HuH-7 (cell line): ENCODE data around the gene MIX23.

Experiments used
- DNase-seq: peaks from one replicate; pipeline ENCODE4 v3.0.0; 2011; ENCODE audit warnings: low spot score

Gene MIX23

DNA sequence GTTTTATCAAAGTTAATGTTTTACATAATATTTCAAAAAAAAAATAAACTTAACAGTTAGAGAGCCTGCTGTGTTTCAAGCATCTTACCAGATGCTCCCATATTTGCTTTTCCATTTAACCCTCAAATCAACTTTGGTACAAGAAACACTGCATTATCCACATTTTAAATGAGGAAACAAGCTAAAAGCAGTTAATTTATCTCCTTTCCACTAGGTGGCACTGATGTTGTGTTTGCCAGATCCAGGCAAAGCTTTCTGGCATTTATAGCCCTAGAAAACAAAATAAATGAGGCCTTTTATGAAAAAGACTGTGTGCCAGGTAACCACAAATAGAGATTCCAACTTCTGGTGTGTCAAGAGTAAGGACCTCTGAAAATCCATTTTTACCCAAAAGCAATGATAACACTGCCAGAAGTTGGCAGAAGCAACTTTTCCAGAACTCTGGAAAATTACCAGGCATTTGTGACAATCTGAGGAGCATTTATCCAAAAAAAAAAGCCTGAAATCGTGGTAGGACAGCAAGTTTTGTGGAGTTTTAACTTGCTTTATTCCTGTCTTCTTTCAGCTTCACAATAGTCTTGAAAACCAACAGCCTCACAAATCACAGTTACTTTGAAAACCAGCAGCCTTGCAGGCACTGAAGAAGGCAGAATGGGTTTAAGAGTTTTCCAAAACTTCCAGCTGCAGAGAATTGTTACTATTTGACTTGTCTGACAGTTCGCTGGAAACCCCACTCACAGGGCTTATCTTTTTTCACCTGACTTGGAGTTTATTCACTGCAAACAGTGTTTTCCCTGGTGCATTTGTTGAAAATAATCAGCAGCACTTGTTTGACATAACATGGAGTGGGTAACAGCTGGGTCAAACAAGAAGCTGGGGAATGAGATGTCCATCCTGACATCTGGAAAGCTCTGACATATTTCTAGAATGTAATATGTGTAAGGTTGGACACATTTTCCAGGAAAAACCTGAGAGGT lies 10.1 kb upstream of the MIX23 start:
- DNase-seq = peak; percentile 37

DNA sequence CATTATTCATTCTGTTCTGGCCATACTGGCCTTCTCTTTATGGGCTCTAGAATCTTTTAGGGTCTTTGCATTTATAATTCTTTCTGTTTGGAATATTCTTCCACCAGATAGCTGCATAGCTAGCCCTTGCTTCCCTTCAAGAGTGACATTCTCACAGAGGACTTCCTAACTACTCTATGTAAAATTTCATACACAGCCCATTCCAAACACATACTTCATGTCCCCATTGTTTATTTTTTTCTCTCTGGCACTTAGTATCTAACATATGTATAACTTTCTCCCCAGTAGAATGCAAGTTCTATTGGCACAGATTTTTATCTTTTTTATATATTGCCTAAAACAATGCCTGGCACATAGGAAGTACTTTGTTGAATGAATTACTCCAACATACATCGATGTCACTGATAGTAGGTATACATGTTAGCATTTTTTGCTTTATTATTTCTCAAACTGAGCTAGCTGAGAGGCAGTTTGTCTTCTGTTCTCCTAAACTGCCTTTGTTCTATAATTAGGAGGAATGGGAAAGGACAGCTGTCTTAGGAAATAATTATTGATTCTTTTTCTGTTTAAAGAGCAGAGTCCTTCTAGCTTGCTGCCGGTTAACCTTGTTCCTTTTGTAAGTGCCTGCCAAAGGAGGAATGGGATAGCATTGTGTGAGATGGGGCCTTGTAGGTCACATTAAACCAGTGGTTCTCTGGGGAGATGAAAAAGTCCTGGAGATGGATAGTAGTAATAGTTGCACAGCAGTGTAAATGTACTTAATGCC lies 8.8 kb upstream of the MIX23 start:
- DNase-seq = no peak

DNA sequence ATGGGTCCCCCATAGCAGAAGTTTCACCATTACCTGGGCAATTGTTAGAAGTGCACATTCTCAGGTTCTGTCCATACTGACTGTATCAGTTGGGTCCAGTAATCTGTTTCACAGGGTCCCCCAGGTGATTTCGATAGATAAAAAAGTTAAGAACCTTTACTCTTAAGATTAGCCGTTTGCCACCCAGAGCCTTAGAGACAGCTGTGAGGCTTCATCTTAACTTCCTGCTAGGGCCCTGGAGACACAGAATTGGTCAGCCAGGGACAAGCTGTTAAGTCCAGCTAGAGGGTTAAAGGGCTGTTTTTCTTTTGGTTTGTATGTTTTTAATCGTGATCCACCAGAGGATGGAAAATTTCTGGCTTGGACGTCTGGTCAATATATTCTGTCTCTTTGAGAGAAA lies 7.6 kb upstream of the MIX23 start:
- DNase-seq = no peak

DNA sequence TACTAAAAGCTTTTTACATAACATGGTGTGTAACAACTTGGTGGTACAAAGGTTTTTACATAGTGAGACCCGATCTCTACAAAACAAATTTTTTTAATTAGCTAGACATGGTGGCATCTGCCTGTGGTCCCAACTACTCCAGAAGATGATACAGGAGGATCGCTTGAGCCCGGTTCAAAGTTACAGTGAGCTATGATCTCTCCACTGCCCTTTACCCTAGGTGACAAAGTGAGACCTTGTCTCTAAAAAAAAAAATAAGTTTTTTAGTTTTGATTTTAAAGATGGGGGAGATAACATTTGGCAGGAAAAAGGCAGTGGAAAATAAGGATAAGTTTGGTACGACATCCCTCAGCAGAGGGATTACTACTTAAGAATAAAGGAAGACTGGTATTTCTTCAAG lies 6.9 kb upstream of the MIX23 start:
- DNase-seq = no peak

DNA sequence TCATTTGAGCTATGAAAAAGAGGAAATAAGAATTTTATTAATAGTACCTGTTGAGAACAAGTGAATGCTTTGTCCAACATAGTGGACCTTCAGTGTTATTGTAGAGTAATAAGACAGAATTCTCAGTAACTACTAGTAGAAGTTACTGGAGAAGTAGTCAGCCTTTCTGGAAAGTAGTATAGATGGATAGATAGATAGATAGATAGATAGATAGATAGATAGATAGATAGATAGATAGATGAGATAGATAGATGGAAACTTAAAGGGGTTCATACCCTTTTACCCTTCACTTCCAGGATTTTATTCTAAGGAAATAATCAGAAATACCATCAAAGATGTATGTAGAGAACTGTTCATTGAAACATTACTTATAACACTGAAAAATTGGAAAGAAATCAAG lies 6.2 kb upstream of the MIX23 start:
- no peak for DNase-seq

DNA sequence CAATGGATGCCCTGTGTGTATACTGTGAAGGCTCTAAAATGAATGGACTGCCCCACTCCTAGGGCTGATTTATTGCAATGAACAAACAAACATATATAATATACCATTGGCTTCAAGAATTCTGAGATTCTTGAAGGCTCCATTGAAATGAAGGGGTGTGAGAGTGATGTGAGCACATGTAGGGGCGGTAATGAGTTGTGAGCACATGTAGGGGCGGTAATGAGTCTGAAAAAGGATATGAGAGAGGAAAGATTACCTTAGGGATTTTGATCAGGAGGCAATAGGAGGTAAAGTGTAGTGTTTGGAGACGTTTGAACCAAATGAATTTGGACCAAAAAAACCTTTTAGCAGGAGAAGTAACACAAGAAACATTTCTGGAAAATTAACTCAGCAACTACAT lies 4.7 kb upstream of the MIX23 start:
- DNase-seq = no peak

DNA sequence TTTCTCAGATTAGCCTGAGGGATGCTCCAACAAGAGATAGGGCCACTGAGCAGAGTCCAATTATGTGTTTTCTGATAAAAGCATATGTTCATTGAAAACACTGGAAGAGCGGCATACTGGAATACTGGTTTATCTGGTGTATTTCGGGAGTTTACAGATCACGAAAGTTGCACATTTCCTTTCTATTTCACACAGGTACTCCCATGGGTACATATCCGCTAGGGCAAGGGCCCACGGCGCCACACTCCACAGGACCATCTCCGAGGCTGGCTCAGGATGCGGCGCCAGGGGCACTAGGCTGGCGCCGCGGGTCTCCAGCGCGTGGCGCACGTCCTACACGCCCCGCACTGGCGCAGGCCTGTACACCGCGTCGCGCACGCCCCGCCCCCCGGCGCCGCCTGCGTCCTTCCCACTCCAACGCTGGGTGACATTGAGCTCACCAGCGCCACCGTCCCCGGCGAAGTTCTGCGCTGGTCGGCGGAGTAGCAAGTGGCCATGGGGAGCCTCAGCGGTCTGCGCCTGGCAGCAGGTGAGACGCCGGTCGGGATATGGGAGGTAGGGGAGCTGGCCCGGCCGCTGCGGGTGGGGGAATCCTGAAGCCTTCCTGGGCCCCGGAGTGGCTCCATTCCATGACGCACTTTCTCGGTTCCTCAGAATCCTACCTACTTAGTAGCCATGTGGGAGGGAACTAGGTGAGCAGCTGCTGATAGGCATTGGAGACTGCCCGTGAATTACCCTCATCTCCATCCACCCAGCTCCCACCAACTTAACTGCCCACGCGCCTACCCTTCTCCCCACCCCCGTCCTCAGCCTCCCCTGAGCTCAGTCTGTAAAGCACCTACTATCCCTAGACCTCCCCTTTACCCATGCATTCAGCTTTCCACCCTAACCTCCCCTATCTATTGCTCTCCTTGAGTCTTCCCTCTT lies 1.0 kb upstream of the MIX23 start, which contains the start of gene FAM162A:
FAM162A (plus strand) TSS at position 412 of the 927 bp plus-strand sequence; CDS start at position 496, 84 bp downstream.
- DNase-seq = peak; percentile 91

DNA sequence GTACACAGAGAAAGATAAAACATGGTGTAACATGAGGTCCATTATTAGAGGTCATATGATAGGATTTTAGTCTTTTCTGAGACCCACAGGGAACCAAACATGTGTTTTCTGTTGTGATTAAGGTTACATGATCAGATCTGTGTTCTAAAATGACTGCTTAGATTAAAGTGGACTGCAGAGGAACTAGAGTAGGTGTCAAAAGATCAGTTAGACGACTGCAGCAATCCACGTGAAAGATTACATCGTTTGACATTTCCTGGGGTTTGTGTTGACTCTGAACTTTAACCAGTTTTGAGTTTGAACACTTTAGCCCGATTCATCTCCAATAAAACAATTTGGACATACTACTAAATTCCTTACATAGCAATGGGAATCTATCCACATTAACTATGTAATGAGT lies 5.1 kb downstream of the MIX23 start:
- DNase-seq = no peak

DNA sequence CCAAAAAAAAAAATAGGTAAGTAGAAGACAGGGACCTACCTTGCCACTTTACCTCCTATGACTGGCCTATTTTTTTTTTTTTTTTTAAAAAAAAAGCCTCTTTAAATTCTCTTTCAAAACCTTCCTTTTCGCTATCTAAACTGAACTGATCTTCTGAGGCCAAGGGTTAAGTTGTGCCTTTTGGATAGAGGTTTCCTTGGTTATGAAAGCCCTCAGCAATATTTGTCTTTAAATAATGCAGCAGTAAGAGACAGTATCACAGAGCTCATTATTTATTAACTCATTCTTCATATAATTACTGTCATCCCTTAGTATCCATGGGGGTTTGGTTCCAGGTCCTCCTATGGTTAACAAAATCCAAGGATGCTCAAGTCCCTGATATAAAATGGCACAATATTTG lies 9.0 kb downstream of the MIX23 start:
- no peak for DNase-seq

DNA sequence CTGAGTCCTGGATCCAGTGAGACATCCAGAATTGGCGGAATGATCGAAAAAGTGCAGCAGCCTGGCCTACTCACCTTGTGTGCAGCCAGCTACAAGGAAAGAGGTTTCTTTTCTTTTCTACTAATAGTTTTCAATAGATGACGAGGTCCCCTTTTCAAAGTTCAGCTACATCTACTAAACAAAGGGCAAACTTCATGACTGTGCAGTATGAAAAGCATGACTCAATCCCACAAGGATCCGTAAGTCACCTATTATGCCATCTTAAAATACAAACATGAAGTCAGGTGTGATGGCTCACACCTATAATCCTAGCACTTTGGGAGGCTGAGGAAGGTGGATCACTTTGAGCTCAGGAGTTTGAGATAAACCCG lies 16.7 kb downstream of the MIX23 start:
- no peak for DNase-seq

DNA sequence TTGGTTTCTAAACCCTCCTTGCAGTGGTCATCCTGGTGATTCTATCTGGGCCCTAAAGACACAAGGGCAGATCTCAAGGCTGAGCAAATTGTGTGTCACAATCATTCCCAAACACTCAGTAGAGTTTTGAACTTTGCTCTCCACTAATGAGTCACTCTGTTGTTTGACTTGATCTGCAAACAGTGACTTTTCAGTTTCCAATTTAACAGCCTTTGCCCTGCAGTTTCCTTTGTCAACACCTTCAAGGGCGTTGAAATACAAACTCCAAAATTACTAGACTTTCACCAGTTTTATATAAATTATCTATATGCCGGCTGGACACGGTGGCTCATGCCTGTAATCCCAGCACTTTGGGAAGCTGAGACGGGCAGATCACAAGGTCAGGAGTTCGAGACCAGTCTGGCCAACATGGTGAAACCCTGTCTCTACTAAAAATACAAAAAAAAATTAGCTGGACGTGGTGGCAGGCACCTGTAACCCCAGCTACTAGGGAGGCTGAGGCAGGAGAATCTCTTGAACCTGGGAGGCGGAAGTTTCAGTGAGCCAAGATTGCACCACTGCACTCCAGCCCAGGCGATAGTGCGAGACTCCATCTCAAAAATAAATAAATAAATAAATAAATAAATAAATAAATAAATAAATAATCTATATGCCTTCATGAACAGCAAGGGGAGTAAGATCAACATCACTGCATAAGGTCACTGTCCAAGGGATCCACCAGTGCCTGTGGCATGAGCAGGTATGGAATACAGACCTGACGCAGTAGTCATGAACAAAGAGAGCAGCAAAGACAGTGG lies 17.3 kb downstream of the MIX23 start:
- peak; percentile 55 for DNase-seq

DNA sequence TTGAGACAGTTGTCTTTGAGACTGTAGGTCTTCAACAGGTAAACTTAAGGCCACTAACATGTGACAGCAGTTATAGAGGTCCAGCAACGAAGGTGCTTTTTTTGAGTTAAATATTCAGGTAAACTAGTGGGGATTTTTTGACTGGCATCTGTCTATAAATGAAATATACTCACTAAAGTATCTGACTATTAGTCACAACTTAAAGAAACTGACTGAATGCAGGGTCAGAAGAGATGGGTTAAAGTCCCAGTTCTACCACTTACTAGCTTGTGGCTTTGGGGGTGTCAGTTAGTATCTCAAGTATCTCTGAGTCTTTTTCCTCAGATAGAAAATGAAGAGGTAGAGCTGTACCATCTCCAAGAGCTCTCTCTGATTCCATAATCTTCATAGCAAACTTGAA lies 18.0 kb downstream of the MIX23 start:
- no peak for DNase-seq

DNA sequence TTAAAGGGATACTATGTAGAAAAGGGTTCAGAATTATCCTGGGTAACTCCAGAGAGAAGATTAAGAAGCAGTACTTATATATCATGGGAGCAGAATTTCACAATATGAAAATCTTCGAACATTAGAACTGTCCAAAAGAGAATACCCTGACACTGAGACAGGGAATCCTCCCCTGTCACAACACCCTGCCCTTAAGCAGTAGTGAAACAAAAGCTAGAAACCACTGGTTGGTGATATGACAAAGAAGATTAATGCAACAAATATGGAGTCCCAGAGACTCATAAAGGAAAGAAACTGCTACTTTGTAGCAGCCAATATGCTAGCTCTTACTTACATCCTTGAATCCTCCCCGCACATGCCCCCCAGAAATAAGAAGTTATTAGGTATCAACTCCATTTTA lies 18.5 kb downstream of the MIX23 start:
- no peak for DNase-seq

DNA sequence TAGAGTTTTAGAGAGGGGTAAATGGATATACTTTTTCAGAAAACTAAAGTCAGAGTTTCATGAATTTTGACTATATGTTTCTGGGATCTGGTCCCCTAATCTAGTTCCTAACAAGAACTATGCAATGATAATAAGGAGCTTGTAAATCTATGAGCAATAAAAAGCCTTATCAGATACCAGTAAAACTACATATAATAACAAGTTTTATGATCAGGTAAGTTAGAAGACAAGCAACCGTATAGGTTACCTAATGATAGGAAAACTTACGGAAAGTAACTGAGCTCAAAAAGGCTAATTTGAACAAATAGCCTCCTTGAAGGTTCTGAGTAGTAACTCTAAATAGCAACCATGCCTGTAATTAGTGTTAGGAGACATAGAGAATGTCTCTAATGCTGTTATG lies 21.0 kb downstream of the MIX23 start:
- DNase-seq = no peak

DNA sequence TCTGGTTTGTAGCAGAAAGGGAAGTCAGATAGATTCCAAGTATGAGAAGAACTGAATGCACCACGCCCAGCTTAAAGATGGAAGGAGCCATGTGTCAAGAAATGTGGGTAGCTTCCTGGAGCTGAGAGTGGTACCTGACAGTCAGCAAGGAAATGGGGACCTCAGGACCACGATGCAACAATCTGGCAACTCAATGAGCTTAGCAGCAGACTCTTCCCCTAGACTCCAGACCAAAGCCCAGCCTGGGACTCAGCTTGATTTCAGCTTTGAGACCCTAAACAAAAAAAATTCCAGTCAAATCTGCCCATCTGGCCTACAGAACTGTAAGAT lies 24.4 kb downstream of the MIX23 start:
- no peak for DNase-seq

DNA sequence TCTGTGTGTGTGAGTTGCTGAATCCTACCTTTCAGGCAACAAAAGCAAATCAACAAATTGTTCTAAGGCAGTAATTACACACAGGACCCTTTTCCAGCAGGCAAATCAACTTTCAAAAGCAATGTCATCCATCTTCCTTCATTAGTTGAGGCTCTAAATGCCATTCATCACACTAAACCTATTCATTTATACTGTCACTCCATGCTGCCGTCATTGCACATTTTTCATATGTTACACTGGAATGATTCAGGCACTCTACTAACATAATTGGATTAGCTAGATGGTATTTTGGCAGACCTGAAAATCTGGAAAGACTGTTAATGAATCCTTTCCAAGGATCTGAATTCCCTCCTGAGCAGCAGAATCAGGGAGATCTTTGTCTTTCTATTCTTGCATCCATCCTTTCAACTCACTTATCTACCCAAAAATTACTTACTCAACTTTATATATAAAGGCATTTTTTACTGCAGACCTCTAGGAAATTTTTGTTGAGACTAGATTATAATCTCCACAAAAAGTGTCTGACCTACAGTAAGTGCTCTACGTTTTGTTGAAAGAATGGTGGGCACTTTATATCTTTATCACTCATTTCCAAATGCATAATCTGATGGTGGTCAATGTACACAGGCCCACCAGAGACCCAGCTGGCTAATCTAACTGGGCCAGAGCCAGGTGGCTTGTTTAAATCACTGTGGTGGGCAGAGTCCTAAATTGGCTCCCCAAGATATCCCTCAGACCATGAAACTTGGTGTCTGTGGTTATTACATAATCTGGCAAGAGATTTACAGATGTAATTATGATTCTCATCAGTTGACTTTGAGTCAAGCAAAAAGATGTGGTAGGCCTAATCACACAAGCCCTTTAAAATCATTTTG lies 25.0 kb downstream of the MIX23 start:
- no peak for DNase-seq

DNA sequence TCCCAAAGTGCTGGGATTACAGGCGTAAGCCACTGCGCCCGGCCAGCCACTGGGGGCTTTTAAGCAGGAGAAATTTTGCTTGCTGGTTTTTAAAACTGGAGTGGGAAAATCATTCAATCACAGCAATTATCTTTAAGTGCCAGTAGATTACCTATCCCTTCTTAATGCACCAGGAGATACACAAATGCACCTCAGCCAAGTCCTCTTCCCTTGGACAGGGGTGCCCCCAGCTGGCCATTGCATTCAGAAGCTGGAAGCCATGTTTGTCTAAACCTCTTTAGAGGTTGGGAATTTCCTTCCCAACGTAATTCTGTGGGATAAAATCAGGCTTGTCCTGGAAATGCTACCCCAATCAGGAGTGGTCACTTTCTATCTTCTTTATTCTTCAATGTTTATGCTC lies 26.6 kb downstream of the MIX23 start:
- peak; percentile 48 for DNase-seq

DNA sequence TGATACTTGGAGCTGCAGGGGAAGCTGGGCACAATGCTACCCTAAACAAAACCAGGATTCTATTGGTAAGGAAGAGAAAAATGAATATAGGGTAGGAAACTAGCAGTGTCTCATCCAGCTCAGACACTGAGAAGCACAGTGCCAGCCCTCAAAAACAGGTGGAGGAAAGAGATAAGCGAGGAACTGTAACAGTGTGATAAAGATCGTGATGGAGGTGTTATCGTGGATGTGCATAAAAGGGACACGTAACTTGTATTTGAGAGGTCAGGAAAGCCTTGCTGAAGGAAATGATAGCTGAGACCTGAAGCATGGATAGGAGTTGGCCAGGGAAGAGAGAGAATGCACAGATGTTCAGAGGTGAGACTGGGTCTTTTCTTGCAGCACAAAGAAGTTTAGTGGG lies 27.4 kb downstream of the MIX23 start:
- no peak for DNase-seq

DNA sequence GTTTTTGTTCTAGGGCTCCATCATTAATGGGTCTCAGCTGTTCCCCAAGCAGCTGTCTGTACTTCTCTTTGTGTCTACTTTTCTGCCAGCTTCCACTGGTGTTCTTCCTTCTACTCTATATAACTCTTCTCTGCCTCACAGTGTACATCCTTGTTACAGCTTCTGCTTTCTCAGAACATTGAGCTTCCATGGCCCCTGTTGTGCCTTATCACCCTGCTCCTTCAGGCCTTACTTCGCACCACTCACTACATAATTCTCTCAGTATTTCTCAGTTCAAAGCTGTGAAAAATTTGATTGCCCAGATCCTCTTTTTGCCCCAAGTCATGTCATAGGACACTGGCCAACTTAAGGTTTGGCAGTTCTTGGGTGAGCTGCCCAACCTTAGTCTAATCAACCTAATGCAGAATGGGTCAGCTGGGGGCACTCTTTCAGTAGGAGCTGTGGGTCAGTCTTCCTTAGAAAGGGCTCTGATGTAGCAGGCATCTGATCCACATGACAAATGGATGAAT lies 29.1 kb downstream of the MIX23 start:
- DNase-seq = no peak

DNA sequence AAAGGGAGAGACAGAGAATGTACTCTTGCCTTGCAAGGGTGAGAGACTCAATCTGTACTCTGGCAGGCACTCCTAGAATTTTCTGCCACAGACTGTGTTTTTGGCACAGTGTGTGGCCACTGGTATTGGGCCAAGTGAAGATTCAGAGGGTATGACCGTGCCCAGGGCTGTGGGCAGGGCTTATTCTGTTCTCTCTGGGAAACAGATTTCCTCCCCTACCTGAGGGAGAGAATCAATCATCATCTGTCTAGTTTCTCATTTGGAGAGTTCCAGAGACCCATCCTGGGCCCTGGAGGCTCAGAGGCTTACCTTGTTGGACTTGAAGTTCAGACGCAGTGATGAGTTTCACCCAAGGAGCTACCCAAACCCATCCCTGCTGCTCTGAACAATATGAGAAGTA lies 29.8 kb downstream of the MIX23 start:
- DNase-seq = no peak
